Thyroid gland (tissue), 4 donors: ENCODE results near the gene OTOA. TPM values are rescaled to one million over a fixed set of nuclear protein-coding genes. Genes with fewer than 3 reads are reported as not detected.

Experiments
- DNase-seq, 2 donors: peaks; one replicate each; pipeline ENCODE4 v3.0.0-alpha.2; 2019
- H3K27ac ChIP-seq, 3 donors: fragments of 200-600 bp; sonication (generic); 1 replicate in 2 of 3; 2 replicates in 1 of 3; pipeline ENCODE4 v1.5.1; 2016 to 2019; ENCODE audit warnings: mild to moderate bottlenecking in 1 of 3, moderate library complexity in 1 of 3
- H3K27me3 ChIP-seq: fragments of 200-600 bp; sonication (generic); one replicate; pipeline ENCODE4 v1.5.1; 2019
- H3K36me3 ChIP-seq, 2 donors: fragments of 200-600 bp; sonication (generic); one replicate each; pipeline ENCODE4 v1.5.1; 2016 to 2019
- H3K4me1 ChIP-seq, 2 donors: fragments of 200-600 bp; sonication (generic); one replicate each; pipeline ENCODE4 v1.5.1; 2017 to 2019
- H3K4me3 ChIP-seq, 3 donors: fragments of 200-600 bp; sonication (generic); replicated peaks in 1 of 3; 1 replicate in 2 of 3; 2 replicates in 1 of 3; pipeline ENCODE4 v1.5.1; 2016; ENCODE audit warnings: mild to moderate bottlenecking in 1 of 3
- H3K9me3 ChIP-seq: fragments of 200-600 bp; sonication (generic); one replicate; pipeline ENCODE4 v1.5.1; 2017
- CTCF ChIP-seq, 6 experiments: fragments of 200-600 bp in 3 of 6; fragments of 450-650 bp in 3 of 6; sonication (generic) in 3 of 6; IDR thresholded peaks; one replicate each; pipeline ENCODE4 v1.5.1; 2016 to 2019; ENCODE audit warnings: antibody characterized with exemption in 6 of 6, mild to moderate bottlenecking in 2 of 6, inconsistent platforms in 1 of 6, moderate library complexity in 1 of 6
- POLR2A ChIP-seq, 2 donors: fragments of 450-650 bp; IDR thresholded peaks; one replicate each; pipeline ENCODE4 v1.6.1; 2017; ENCODE audit warnings: antibody characterized with exemption in 2 of 2, mild to moderate bottlenecking in 2 of 2, moderate library complexity in 1 of 2
- WGBS, 2 donors: methylation state at CpG; one replicate each; pipeline ENCODE4 v1.1.5; 2017; 5-methylcytosine and 5-hydroxymethylcytosine counted together
- intact Hi-C: fragments of 100-400 bp; cut with DNase I; formaldehyde crosslinking; loops from one replicate; pipeline ENCODE4 v1.15.1; 2023
- total RNA-seq, 4 donors: library from RNA; depleted of rRNA; stranded (reverse); fragments of >200 nt; gene quantifications; one replicate each; pipeline ENCODE4 v1.2.3, GENCODE V29; 2016

Gene OTOA
- total RNA-seq, 4 donors from 2014 or later: 0.13 to 0.40 TPM; not detected in 2

- Histone ChIP-seq H3K36me3 (no peaks in the 10 kb centered on the region), H3K4me3 (no peak overlapping the region), H3K27me3 (no peaks in the 10 kb centered on the region), H3K4me1 (no peaks in the 10 kb centered on the region), H3K9me3 (no peaks in the 10 kb centered on the region), H3K27ac (no peak overlapping the region)
- TF ChIP-seq CTCF (IDR thresholded peaks at IDR 0.05) (no peak), POLR2A (IDR thresholded peaks at IDR 0.05) (no peak)
- DNase-seq: no peak
- intact Hi-C loops: no loop called here
- 74 to 80% methylated on average over 5 of the region's 5 CpGs for WGBS, 2 donors
Observed at GRCh38 chr16:21703589-21704174, 39.9 kb downstream of the OTOA start.

GRCh38 chr16:21704266-21704665, 40.5 kb downstream of the OTOA start:
- intact Hi-C loops: no loop called here
- H3K27ac ChIP-seq: no peak overlapping the region
- no peak for DNase-seq
- WGBS, 2 donors: 90 to 92% methylated on average over 5 of the region's 5 CpGs
- no peaks in the 10 kb centered on the region for H3K4me1 ChIP-seq
- no peaks in the 10 kb centered on the region for H3K9me3 ChIP-seq
- no peak overlapping the region for H3K4me3 ChIP-seq
- H3K36me3 ChIP-seq: no peaks in the 10 kb centered on the region
- H3K27me3 ChIP-seq: no peaks in the 10 kb centered on the region
- no peak for TF ChIP-seq POLR2A (IDR thresholded peaks at IDR 0.05)
- no peak for TF ChIP-seq CTCF (IDR thresholded peaks at IDR 0.05)

GRCh38 chr16:21704733-21705132, 41.0 kb downstream of the OTOA start:
- intact Hi-C loops: loop anchor here (5.0 kb wide), 2 partner anchors 47 to 122 kb away; no protein-coding TSS in a partner anchor
- TF ChIP-seq POLR2A (IDR thresholded peaks at IDR 0.05): no peak
- no peak for TF ChIP-seq CTCF (IDR thresholded peaks at IDR 0.05)
- WGBS, 2 donors: 78 to 94% methylated on average over 6 of the region's 6 CpGs
- Histone ChIP-seq H3K4me3 (no peak overlapping the region), H3K9me3 (no peaks in the 10 kb centered on the region), H3K27ac (no peak overlapping the region), H3K36me3 (no peaks in the 10 kb centered on the region), H3K27me3 (no peaks in the 10 kb centered on the region), H3K4me1 (no peaks in the 10 kb centered on the region)
- DNase-seq: no peak

GRCh38 chr16:21708533-21709115, 44.9 kb downstream of the OTOA start:
- no peaks in the 10 kb centered on the region for H3K9me3 ChIP-seq
- H3K36me3 ChIP-seq: no peaks in the 10 kb centered on the region
- DNase-seq: peak; percentile 72 to 77
- H3K4me1 ChIP-seq: no peaks in the 10 kb centered on the region
- intact Hi-C loops: loop anchor here (5.0 kb wide), 2 partner anchors 51 to 126 kb away; no protein-coding TSS in a partner anchor
- TF ChIP-seq POLR2A (IDR thresholded peaks at IDR 0.05) (no peak), CTCF (IDR thresholded peaks at IDR 0.05) (peak; percentile 31 to 78 (median 68))
- 8% methylated on average over 10 of the region's 10 CpGs for WGBS, 2 donors
- no peaks in the 10 kb centered on the region for H3K27me3 ChIP-seq
- no peak overlapping the region for H3K4me3 ChIP-seq
- no peak overlapping the region for H3K27ac ChIP-seq

GRCh38 chr16:21710938-21711337, 47.2 kb downstream of the OTOA start:
- Histone ChIP-seq H3K4me3 (no peak overlapping the region), H3K27ac (no peak overlapping the region), H3K9me3 (no peaks in the 10 kb centered on the region), H3K4me1 (no peaks in the 10 kb centered on the region), H3K36me3 (no peaks in the 10 kb centered on the region), H3K27me3 (no peaks in the 10 kb centered on the region)
- WGBS, 2 donors: 76 to 83% methylated on average over 4 of the region's 4 CpGs
- no peak for DNase-seq
- intact Hi-C loops: no loop called here
- TF ChIP-seq CTCF (IDR thresholded peaks at IDR 0.05): no peak
- no peak for TF ChIP-seq POLR2A (IDR thresholded peaks at IDR 0.05)
